Right lobe of liver (tissue), 6 donors: Measurements from ENCODE around the gene STMN3. TPM values are rescaled to one million over a fixed set of nuclear protein-coding genes. Genes with fewer than 3 reads are reported as not detected.

ENCODE experiments used
- ATAC-seq, 4 donors: fragments of 200-7000 bp; cut with Tn5 transposase; one replicate each; pipeline ENCODE4 v1.9.1; 2020; ENCODE audit warnings: mild to moderate bottlenecking in 4 of 4, moderate library complexity in 4 of 4
- DNase-seq, 3 donors: peaks; one replicate each; pipeline ENCODE4 v3.0.0-alpha.2; 2020
- H3K27ac ChIP-seq, 3 donors: fragments of 200-600 bp; one replicate each; pipeline ENCODE4 v1.8.0; 2022
- H3K27me3 ChIP-seq, 2 donors: fragments of 200-600 bp; one replicate each; pipeline ENCODE4 v1.8.0; 2022
- H3K36me3 ChIP-seq, 4 donors: fragments of 200-600 bp; sonication (generic) in 1 of 4; one replicate each; pipeline versions ENCODE4 v1.5.1 to v1.8.0; 2017 to 2022; ENCODE audit warnings: control low read depth in 1 of 4
- H3K4me1 ChIP-seq, 4 donors: fragments of 200-600 bp; sonication (generic) in 1 of 4; one replicate each; pipeline versions ENCODE4 v1.5.1 to v1.8.0; 2017 to 2022; ENCODE audit warnings: control low read depth in 1 of 4
- H3K4me3 ChIP-seq, 3 donors: fragments of 200-600 bp; one replicate each; pipeline ENCODE4 v1.8.0; 2022
- H3K9me3 ChIP-seq, 4 donors: fragments of 200-600 bp; sonication (generic) in 1 of 4; one replicate each; pipeline versions ENCODE4 v1.5.1 to v1.8.0; 2017 to 2022; ENCODE audit warnings: control low read depth in 1 of 4
- CTCF ChIP-seq, 4 donors: fragments of 200-600 bp in 3 of 4; fragments of 450-650 bp in 1 of 4; IDR thresholded peaks; one replicate each; pipeline versions ENCODE4 v1.5.1 to v1.8.0; 2016 to 2022; ENCODE audit warnings: antibody characterized with exemption in 4 of 4, mild to moderate bottlenecking in 2 of 4
- POLR2A ChIP-seq: fragments of 450-650 bp; IDR thresholded peaks from one replicate; pipeline ENCODE4 v1.6.1; 2017; ENCODE audit warnings: antibody characterized with exemption, mild to moderate bottlenecking
- WGBS: methylation state at CpG from one replicate; pipeline ENCODE4 v1.1.6; 2018; ENCODE audit warnings: low coverage, low lambda C conversion rate; ENCODE audit not compliant: insufficient coverage; ENCODE audit errors: missing lambda C conversion rate; 5-methylcytosine and 5-hydroxymethylcytosine counted together
- intact Hi-C, 2 donors: fragments of 100-400 bp; cut with DNase I; formaldehyde crosslinking; loops; one replicate each; pipeline versions ENCODE4 v1.11.2 to v1.14.1; 2022
- total RNA-seq, 6 experiments: library from RNA; depleted of rRNA in 2 of 6; stranded (reverse); fragments of >200 nt in 2 of 6; fragmentation: NEBNext Ultra II Directional in 3 of 6; extraction: Animal tissue kit (Norgen Biotek cat#: 25700) in 3 of 6; gene quantifications; one replicate each; pipeline versions ENCODE4 v1.1.0 to v1.2.4, GENCODE V29; 2016 to 2023
- donor health status: DM: no; HTN: yes; CAD: no.
- donor health status: DM: no; HTN: no; CAD: no.
- donor health status: DM: no; HTN: no; CAD: no.
- donor health status: DM: no; HTN: yes; CAD: no.
- donor health status: DM: no; HTN: yes; CAD: no.

STMN3 gene
- total RNA-seq, 6 experiments from 2014 or later = 0.43 to 1.6 (median 0.77) TPM

- peaks cover 0 to 6% of the 10 kb centered on the region in 2 donors for H3K27me3 ChIP-seq
- ATAC-seq = no peak
- no peak for DNase-seq
- H3K4me3 ChIP-seq = peak overlapping the region; percentile 65 to 94 (median 68)
- intact Hi-C loops = no loop called here
- 73% methylated on average over 8 of the region's 31 CpGs for WGBS
- peaks cover 0 to 10% (median 3%) of the 10 kb centered on the region in 4 donors for H3K36me3 ChIP-seq
- no peak for TF ChIP-seq CTCF (IDR thresholded peaks at IDR 0.05)
- TF ChIP-seq POLR2A = no peak
- no peaks in the 10 kb centered on the region for H3K9me3 ChIP-seq
- H3K27ac ChIP-seq = peak overlapping the region; percentile 65 to 83 (median 81)
- H3K4me1 ChIP-seq = peaks cover 0 to 20% (median 9%) of the 10 kb centered on the region in 4 donors
These were observed 4.2 kb upstream of the STMN3 start for GRCh38 chr20:63657260-63657936.

GRCh38 chr20:63656451-63656850 is 3.2 kb upstream of the STMN3 start:
- H3K9me3 ChIP-seq = no peaks in the 10 kb centered on the region
- peaks cover 0 to 24% (median 11%) of the 10 kb centered on the region in 4 donors for H3K4me1 ChIP-seq
- H3K27me3 ChIP-seq = peaks cover 0 to 14% of the 10 kb centered on the region in 2 donors
- ATAC-seq (no peak), DNase-seq (no peak)
- no peak for TF ChIP-seq CTCF (IDR thresholded peaks at IDR 0.05)
- WGBS = 83% methylated on average over 1 of the region's 3 CpGs
- H3K4me3 ChIP-seq = no peak overlapping the region
- H3K36me3 ChIP-seq = peaks cover 0 to 2% (median under 1%) of the 10 kb centered on the region in 4 donors
- intact Hi-C loops = no loop called here
- H3K27ac ChIP-seq = no peak overlapping the region

- peaks cover 0 to 14% of the 10 kb centered on the region in 2 donors for H3K27me3 ChIP-seq
- ATAC-seq = no peak
- WGBS = 63% methylated on average over 2 of the region's 4 CpGs
- TF ChIP-seq CTCF (IDR thresholded peaks at IDR 0.05) (no peak), POLR2A (no peak)
- no peak overlapping the region for H3K27ac ChIP-seq
- no peak overlapping the region for H3K4me3 ChIP-seq
- no peak for DNase-seq
- H3K9me3 ChIP-seq = no peaks in the 10 kb centered on the region
- intact Hi-C loops = no loop called here
- H3K36me3 ChIP-seq = no peaks in the 10 kb centered on the region
- H3K4me1 ChIP-seq = peaks cover 0 to 24% (median 11%) of the 10 kb centered on the region in 4 donors
These were observed 2.0 kb upstream of the STMN3 start for GRCh38 chr20:63655249-63655648.

- WGBS = 24% methylated on average over 3 of the region's 15 CpGs
- TF ChIP-seq CTCF (IDR thresholded peaks at IDR 0.05) = no peak
- no peak for TF ChIP-seq POLR2A
- intact Hi-C loops = no loop called here
- H3K4me1 ChIP-seq = peaks cover 0 to 18% (median 9%) of the 10 kb centered on the region in 4 donors
- H3K36me3 ChIP-seq = no peaks in the 10 kb centered on the region
- DNase-seq = no peak
- H3K27ac ChIP-seq = no peak overlapping the region
- peaks cover 0 to 14% of the 10 kb centered on the region in 2 donors for H3K27me3 ChIP-seq
- no peak for ATAC-seq
- no peak overlapping the region for H3K4me3 ChIP-seq
- H3K9me3 ChIP-seq = no peaks in the 10 kb centered on the region
These were observed 897 bp upstream of the STMN3 start for GRCh38 chr20:63653974-63654668.
